HepG2 (cell line): ENCODE measurements around the gene MS4A3. TPM values are rescaled to one million over a fixed set of nuclear protein-coding genes. Genes with fewer than 3 reads are reported as not detected.

ENCODE experiments used
- BHLHE40 ChIP-seq: IDR thresholded peaks from 2 replicates; pipeline ENCODE4 v1.6.1; 2011; ENCODE audit warnings: low read length, improper control_type of control experiment
- FOXA1 ChIP-seq, 2 experiments: fragments of 450-650 bp in 1 of 2; sonication (generic) in 1 of 2; formaldehyde crosslinking in 1 of 2; IDR thresholded peaks; 2 replicates each; pipeline versions ENCODE4 v1.4.0 to v1.6.1; 2016 to 2020; ENCODE audit warnings: missing genetic modification reagents in 1 of 2
- FOXC1 ChIP-seq: sonication (generic); formaldehyde crosslinking; IDR thresholded peaks from 2 replicates; pipeline ENCODE4 v1.8.0; 2022; ENCODE audit warnings: mild to moderate bottlenecking, missing genetic modification reagents, borderline replicate concordance
- FOXK2 ChIP-seq: fragments of 450-650 bp; IDR thresholded peaks from 2 replicates; pipeline ENCODE4 v1.6.1; 2016
- FOXO1 ChIP-seq: sonication (generic); formaldehyde crosslinking; IDR thresholded peaks from 2 replicates; pipeline ENCODE4 v1.4.0; 2020; ENCODE audit warnings: missing genetic modification reagents
- GABPA ChIP-seq, 2 experiments: IDR thresholded peaks; 2 replicates each; pipeline ENCODE4 v1.6.1; 2011 to 2016; ENCODE audit warnings: low read depth in 2 of 2, low read length in 1 of 2, missing biosample characterization in 1 of 2, missing genetic modification characterization in 1 of 2
- HMG20A ChIP-seq: IDR thresholded peaks from 2 replicates; pipeline ENCODE4 v1.6.1; 2016; ENCODE audit warnings: borderline replicate concordance
- KDM6A ChIP-seq: IDR thresholded peaks from 2 replicates; pipeline ENCODE4 v1.6.1; 2016; ENCODE audit warnings: low read depth
- TBX3 ChIP-seq: fragments of 450-650 bp; IDR thresholded peaks from 2 replicates; pipeline ENCODE4 v1.6.1; 2017; ENCODE audit warnings: antibody characterized with exemption, mild to moderate bottlenecking, inconsistent platforms, borderline replicate concordance
- TCF7 ChIP-seq: sonication (generic); IDR thresholded peaks from 2 replicates; pipeline ENCODE4 v1.6.1; 2016; ENCODE audit warnings: antibody characterized with exemption, low read depth
- ZNF510 ChIP-seq: sonication (generic); formaldehyde crosslinking; IDR thresholded peaks from 2 replicates; pipeline ENCODE4 v1.4.0; 2020; ENCODE audit warnings: low read depth, mild to moderate bottlenecking, missing genetic modification reagents
- polyA plus RNA-seq, 8 experiments: library from polyadenylated mRNA; depleted of rRNA in 3 of 8; stranded (reverse) in 7 of 8; unstranded in 1 of 8; fragments of >200 nt; fragmentation: Illumina TruSeq in 4 of 8; extraction: Trizol in 4 of 8; gene quantifications; 2 replicates each; pipeline versions ENCODE4 v1.2.1 to v1.2.3, GENCODE V29; 2011 to 2016; ENCODE audit warnings: low read depth in 4 of 8, missing spikeins in 1 of 8, mixed read lengths in 1 of 8; ENCODE audit not compliant: insufficient read depth in 1 of 8
- total RNA-seq, 5 experiments: library from RNA; depleted of rRNA; stranded (reverse); fragments of >200 nt; fragmentation: Illumina TruSeq; extraction: Trizol; gene quantifications; 2 replicates each; pipeline ENCODE4 v1.2.3, GENCODE V29; 2016; ENCODE audit warnings: low read depth in 1 of 5
- TF ChIP-seq, protein P1 (sequence below): sonication (generic); formaldehyde crosslinking; IDR thresholded peaks from 2 replicates; pipeline ENCODE4 v1.4.0; 2020; ENCODE audit warnings: mild to moderate bottlenecking, missing genetic modification reagents, borderline replicate concordance

The MS4A3 gene
- total and polyA plus RNA-seq, 2 of the 13 experiments (the other 11 are each of a cell fraction or from before 2014, with no cell fraction given): not detected

DNA sequence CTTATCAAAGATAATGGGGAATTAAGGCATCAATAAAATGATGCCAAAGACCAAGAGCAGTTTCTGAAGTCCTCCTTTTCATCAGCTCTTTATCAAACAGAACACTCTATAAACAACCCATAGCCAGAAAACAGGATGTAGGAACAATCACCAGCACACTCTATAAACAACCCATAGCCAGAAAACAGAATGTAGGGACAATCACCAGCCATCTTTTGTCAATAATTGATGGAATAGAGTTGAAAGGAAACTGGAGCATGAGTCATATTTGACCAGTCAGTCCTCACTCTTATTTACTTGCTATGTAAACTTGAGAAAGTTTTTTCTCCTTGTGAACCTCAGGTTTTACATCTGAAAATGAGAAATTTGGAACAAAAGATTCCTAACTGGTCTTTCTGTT, 42.0 kb downstream of the MS4A3 start (continued):
- TF ChIP-seq, protein P1, sequence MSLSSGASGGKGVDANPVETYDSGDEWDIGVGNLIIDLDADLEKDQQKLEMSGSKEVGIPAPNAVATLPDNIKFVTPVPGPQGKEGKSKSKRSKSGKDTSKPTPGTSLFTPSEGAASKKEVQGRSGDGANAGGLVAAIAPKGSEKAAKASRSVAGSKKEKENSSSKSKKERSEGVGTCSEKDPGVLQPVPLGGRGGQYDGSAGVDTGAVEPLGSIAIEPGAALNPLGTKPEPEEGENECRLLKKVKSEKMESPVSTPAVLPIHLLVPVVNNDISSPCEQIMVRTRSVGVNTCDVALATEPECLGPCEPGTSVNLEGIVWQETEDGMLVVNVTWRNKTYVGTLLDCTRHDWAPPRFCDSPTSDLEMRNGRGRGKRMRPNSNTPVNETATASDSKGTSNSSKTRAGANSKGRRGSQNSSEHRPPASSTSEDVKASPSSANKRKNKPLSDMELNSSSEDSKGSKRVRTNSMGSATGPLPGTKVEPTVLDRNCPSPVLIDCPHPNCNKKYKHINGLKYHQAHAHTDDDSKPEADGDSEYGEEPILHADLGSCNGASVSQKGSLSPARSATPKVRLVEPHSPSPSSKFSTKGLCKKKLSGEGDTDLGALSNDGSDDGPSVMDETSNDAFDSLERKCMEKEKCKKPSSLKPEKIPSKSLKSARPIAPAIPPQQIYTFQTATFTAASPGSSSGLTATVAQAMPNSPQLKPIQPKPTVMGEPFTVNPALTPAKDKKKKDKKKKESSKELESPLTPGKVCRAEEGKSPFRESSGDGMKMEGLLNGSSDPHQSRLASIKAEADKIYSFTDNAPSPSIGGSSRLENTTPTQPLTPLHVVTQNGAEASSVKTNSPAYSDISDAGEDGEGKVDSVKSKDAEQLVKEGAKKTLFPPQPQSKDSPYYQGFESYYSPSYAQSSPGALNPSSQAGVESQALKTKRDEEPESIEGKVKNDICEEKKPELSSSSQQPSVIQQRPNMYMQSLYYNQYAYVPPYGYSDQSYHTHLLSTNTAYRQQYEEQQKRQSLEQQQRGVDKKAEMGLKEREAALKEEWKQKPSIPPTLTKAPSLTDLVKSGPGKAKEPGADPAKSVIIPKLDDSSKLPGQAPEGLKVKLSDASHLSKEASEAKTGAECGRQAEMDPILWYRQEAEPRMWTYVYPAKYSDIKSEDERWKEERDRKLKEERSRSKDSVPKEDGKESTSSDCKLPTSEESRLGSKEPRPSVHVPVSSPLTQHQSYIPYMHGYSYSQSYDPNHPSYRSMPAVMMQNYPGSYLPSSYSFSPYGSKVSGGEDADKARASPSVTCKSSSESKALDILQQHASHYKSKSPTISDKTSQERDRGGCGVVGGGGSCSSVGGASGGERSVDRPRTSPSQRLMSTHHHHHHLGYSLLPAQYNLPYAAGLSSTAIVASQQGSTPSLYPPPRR (CRISPR knock-in tag): 0 out of 2 replicates have a peak, but pooled peaks have one; percentile 20
- TF ChIP-seq BHLHE40 (peak; percentile 5; the same call in 1 of the 2 replicates), KDM6A (0 out of 2 replicates have a peak, but pooled peaks have one; percentile 32), FOXC1 (CRISPR knock-in tag) (no peak), TBX3 (no peak), ZNF510 (CRISPR knock-in tag) (no peak), TCF7 (peak; percentile 65), FOXK2 (0 out of 2 replicates have a peak, but pooled peaks have one; percentile 13), GABPA (IDR thresholded peaks at IDR 0.05; ENCODE audit: low read depth, low read length) (no peak), GABPA (CRISPR knock-in tag; IDR thresholded peaks at IDR 0.05; ENCODE audit: low read depth) (peak; percentile 47; the same call in 1 of the 2 replicates), FOXA1 (IDR thresholded peaks at IDR 0.05) (0 out of 2 replicates have a peak, but pooled peaks have one; percentile 38), FOXA1 (CRISPR knock-in tag; IDR thresholded peaks at IDR 0.05) (peak; percentile 45; the same call in 1 of the 2 replicates), HMG20A (peak; percentile 65; the same call in 1 of the 2 replicates), FOXO1 (peak; percentile 62; the same call in 1 of the 2 replicates)
